GM19463 (cell line): ENCODE results near the gene TMCC3.
"Not testable (repeated sequence)": the region's sequence is repeated elsewhere in the genome, so short reads cannot be mapped to it uniquely, and the experiment has no call there.

Experiments
- ATAC-seq: cut with Tn5 transposase; IDR thresholded peaks from one replicate; pipeline ENCODE4 v1.9.1; 2021; ENCODE audit warnings: mild to moderate bottlenecking, moderate library complexity; ENCODE audit not compliant: unreplicated experiment

The TMCC3 gene

GRCh38 chr12:94575645-94576403, 74.5 kb downstream of the TMCC3 start:
- ATAC-seq = no peak

- no peak for ATAC-seq
Observed at GRCh38 chr12:94575024-94575423, 75.3 kb downstream of the TMCC3 start.

GRCh38 chr12:94571556-94571955, 78.8 kb downstream of the TMCC3 start:
- no peak for ATAC-seq

- no peak for ATAC-seq
Observed at GRCh38 chr12:94570161-94570560, 80.2 kb downstream of the TMCC3 start.

GRCh38 chr12:94567761-94568160, 82.6 kb downstream of the TMCC3 start:
- no peak for ATAC-seq

GRCh38 chr12:94566345-94566744, 84.0 kb downstream of the TMCC3 start:
- no peak for ATAC-seq

- ATAC-seq = no peak
Observed at GRCh38 chr12:94565683-94566082, 84.7 kb downstream of the TMCC3 start.

- ATAC-seq = no peak
Observed at GRCh38 chr12:94563286-94563685, 87.1 kb downstream of the TMCC3 start.

- ATAC-seq = peak; percentile 81
Observed at GRCh38 chr12:94561943-94562411, 88.4 kb downstream of the TMCC3 start.

GRCh38 chr12:94560431-94561221, 89.7 kb downstream of the TMCC3 start:
- peak; percentile 59 for ATAC-seq

- ATAC-seq = no peak
Observed at GRCh38 chr12:94558612-94559011, 91.7 kb downstream of the TMCC3 start.

- no peak for ATAC-seq
Observed at GRCh38 chr12:94557746-94558295, 92.5 kb downstream of the TMCC3 start.

GRCh38 chr12:94555687-94556086, 94.7 kb downstream of the TMCC3 start:
- no peak for ATAC-seq

- ATAC-seq = no peak
Observed at GRCh38 chr12:94553875-94554274, 96.5 kb downstream of the TMCC3 start.

GRCh38 chr12:94553130-94553519, 97.2 kb downstream of the TMCC3 start:
- no peak for ATAC-seq

- no peak for ATAC-seq
Observed at GRCh38 chr12:94551810-94552209, 98.5 kb downstream of the TMCC3 start.

- no peak for ATAC-seq
Observed at GRCh38 chr12:94550964-94551363, 99.4 kb downstream of the TMCC3 start.

- ATAC-seq = not testable (repeated sequence)
Observed at GRCh38 chr12:94548833-94549232, 101.5 kb downstream of the TMCC3 start.

GRCh38 chr12:94545935-94546771, 104.2 kb downstream of the TMCC3 start:
- ATAC-seq = no peak

- no peak for ATAC-seq
Observed at GRCh38 chr12:94544355-94544754, 106.0 kb downstream of the TMCC3 start.

- ATAC-seq = no peak
Observed at GRCh38 chr12:94538318-94538717, 112.0 kb downstream of the TMCC3 start.
